Kidney epithelial cell (primary cell): ENCODE data around the gene FAM117A. TPM values are rescaled to one million over a fixed set of nuclear protein-coding genes. Genes with fewer than 3 reads are reported as not detected.

ENCODE experiments used
- DNase-seq: peaks from one replicate; pipeline ENCODE4 v3.0.0-alpha.2; 2010; ENCODE audit warnings: low read depth
- H3K27me3 ChIP-seq: 2 replicates; pipeline ENCODE4 v1.6.0; 2011; ENCODE audit warnings: low read length; ENCODE audit not compliant: control insufficient read depth, insufficient read depth
- H3K36me3 ChIP-seq: 2 replicates; pipeline ENCODE4 v1.5.1; 2011; ENCODE audit warnings: low read length; ENCODE audit not compliant: control insufficient read depth, insufficient read depth
- H3K4me3 ChIP-seq: 2 replicates; pipeline ENCODE4 v1.5.1; 2011; ENCODE audit warnings: low read depth, mild to moderate bottlenecking, control low read depth, low read length
- CTCF ChIP-seq: IDR thresholded peaks from 2 replicates; pipeline ENCODE4 v1.5.1; 2011; ENCODE audit warnings: mild to moderate bottlenecking, moderate library complexity, low read length, control low read depth, inconsistent platforms; ENCODE audit not compliant: insufficient read depth, poor library complexity, severe bottlenecking
- total RNA-seq: library from RNA; depleted of rRNA; stranded (reverse); fragments of >200 nt; gene quantifications from 2 replicates; pipeline ENCODE4 v1.2.3, GENCODE V29; 2015

The FAM117A gene
- total RNA-seq, 1 donor from 2014 or later: 10.5 TPM

- no peak for DNase-seq
- H3K27me3 ChIP-seq: no peaks in the 10 kb centered on the region
- TF ChIP-seq CTCF: no peak
- H3K4me3 ChIP-seq: no peak overlapping the region
- H3K36me3 ChIP-seq: no peaks in the 10 kb centered on the region
Observed at GRCh38 chr17:49755663-49756283, 8.2 kb downstream of the FAM117A start.

GRCh38 chr17:49753959-49754391 lies 10.0 kb downstream of the FAM117A start:
- H3K4me3 ChIP-seq: no peak overlapping the region
- no peak for TF ChIP-seq CTCF
- H3K27me3 ChIP-seq: no peaks in the 10 kb centered on the region
- DNase-seq: no peak
- H3K36me3 ChIP-seq: no peaks in the 10 kb centered on the region

GRCh38 chr17:49752508-49752907 lies 11.4 kb downstream of the FAM117A start:
- TF ChIP-seq CTCF: no peak
- no peak for DNase-seq
- H3K36me3 ChIP-seq: no peaks in the 10 kb centered on the region

DNA sequence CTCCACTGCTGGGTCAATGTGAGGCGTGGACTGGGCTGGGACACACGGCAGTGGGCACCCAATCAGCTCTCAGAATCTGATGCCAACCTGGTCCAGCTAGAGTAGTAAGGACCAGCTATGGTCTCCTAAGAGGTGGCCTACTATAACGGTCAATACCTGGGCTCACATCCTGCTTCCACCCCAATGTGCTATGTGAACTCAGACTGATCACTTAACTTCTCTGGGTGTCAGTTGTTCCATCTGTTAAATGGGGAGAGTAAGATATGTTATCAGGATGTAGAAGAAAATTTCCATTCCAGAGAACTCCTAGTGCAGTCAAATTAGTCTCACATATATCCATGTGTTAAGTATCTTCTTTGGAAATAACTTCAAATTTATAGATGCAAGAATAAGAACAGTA lies 14.2 kb downstream of the FAM117A start:
- no peak for TF ChIP-seq CTCF
- no peak overlapping the region for H3K4me3 ChIP-seq
- no peak for DNase-seq
- no peaks in the 10 kb centered on the region for H3K27me3 ChIP-seq
- no peaks in the 10 kb centered on the region for H3K36me3 ChIP-seq

More at GRCh38 chr17:49752508-49752907, 11.4 kb downstream of the FAM117A start:
- Histone ChIP-seq H3K4me3 (no peak overlapping the region), H3K27me3 (no peaks in the 10 kb centered on the region)

GRCh38 chr17:49748791-49749190 lies 15.1 kb downstream of the FAM117A start:
- Histone ChIP-seq H3K36me3 (no peaks in the 10 kb centered on the region), H3K27me3 (no peaks in the 10 kb centered on the region), H3K4me3 (no peak overlapping the region)
- TF ChIP-seq CTCF: no peak
- DNase-seq: peak; percentile 42

DNA sequence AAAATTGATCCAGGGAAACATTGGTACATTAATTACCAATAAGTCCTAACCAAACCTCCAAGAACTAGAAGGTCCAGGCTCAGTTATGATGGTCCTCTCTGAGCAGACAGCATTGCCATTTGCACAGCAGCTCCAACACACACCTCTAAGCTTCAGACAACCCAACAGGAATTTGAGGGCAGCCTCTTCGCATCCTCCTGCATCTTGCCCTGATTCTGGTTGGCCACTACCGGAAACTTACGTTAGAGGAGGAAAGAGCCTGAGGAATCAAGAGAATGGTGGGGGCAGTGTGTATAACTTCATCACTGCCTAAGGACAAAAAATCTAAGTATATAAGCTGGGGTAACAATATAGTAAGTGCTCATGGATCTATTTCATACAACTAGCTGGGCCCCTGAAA lies 15.7 kb downstream of the FAM117A start:
- H3K27me3 ChIP-seq: no peaks in the 10 kb centered on the region
- no peak for TF ChIP-seq CTCF
- no peak overlapping the region for H3K4me3 ChIP-seq
- no peaks in the 10 kb centered on the region for H3K36me3 ChIP-seq
- no peak for DNase-seq
